Activated naive CD4-positive, alpha-beta T cell treated with anti-CD3 and anti-CD28 coated beads, Interleukin-2, amount 10 ng/mL, durations not matched to agents 7 days and 5 days (primary cell): ENCODE data around the gene CPNE5.

Experiments
- CTCF ChIA-PET: fragments of 350-600 bp; sonication (Branson Sonifier 250); formaldehyde crosslinking; loops from one replicate; lab custom pipeline; 2021; ENCODE audit warnings: antibody characterized with exemption; lab: Charles Lee
- DNase-seq: peaks from one replicate; pipeline ENCODE4 v3.0.0-alpha.2; 2020
- H3K27ac Mint-ChIP-seq: one replicate; pipeline ENCODE4 v1.8.0; 2021; ENCODE audit warnings: mild to moderate bottlenecking, moderate library complexity, mixed read lengths
- H3K27me3 Mint-ChIP-seq: one replicate; pipeline ENCODE4 v1.8.0; 2021; ENCODE audit warnings: mild to moderate bottlenecking, mixed read lengths
- H3K36me3 Mint-ChIP-seq: one replicate; pipeline ENCODE4 v1.8.0; 2021; ENCODE audit warnings: mixed read lengths
- H3K4me1 Mint-ChIP-seq: one replicate; pipeline ENCODE4 v1.8.0; 2021; ENCODE audit warnings: mixed read lengths
- H3K4me3 Mint-ChIP-seq: one replicate; pipeline ENCODE4 v1.8.0; 2021; ENCODE audit warnings: mild to moderate bottlenecking, moderate library complexity, mixed read lengths
- H3K9me3 Mint-ChIP-seq: one replicate; pipeline ENCODE4 v1.8.0; 2021; ENCODE audit warnings: mixed read lengths

CPNE5 gene

DNA sequence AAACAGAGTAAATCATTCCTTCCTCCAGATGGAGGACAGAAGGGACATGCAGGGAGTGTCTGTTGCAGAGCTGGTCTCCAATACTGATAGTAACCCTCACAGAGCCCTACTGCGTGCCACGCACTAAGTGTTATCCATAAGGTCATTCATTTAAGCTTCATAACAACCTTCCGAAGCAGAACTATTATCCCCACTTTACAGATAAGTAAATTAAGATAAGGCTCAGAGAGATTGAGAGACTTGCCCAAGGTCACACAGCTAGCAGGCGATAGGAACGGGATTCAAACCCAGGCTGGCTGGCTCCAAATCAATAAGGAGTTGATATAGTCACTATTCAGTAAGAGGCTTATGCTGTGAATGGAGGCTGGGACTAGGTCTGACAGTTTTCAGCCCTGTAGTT is 30.6 kb downstream of the CPNE5 start:
- CTCF ChIA-PET: interaction anchor here (3.1 kb wide), 1 partner anchor 43 kb away, joined by 9 read pairs; no protein-coding TSS in a partner anchor
- Mint-ChIP-seq H3K9me3 (no peaks in the 10 kb centered on the region), H3K4me3 (no peak overlapping the region), H3K27me3 (peaks cover 59% of the 10 kb centered on the region), H3K4me1 (no peaks in the 10 kb centered on the region), H3K27ac (no peak overlapping the region), H3K36me3 (no peaks in the 10 kb centered on the region)
- no peak for DNase-seq

DNA sequence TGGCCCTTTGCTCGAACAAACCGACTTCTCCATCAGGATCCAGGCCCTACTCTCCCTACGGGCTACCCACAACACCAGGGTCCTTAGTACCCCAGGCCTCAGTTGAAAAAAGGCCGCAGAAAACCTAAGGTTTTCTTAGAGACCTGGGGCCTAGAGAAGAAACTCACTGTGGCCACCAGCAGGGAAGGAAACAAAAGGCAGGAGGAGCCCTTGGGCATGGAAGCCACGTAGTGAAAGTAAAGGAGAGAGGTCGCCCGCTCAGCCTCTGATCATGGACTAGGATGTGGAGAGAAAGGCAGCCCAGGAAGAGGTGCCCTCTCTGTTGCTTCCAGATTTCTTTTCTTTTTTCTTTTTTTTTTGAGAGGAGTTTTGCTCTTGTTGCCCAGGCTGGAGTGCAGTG is 31.5 kb downstream of the CPNE5 start:
- Mint-ChIP-seq H3K9me3 (no peaks in the 10 kb centered on the region), H3K4me1 (no peaks in the 10 kb centered on the region), H3K4me3 (no peak overlapping the region), H3K27ac (no peak overlapping the region), H3K36me3 (no peaks in the 10 kb centered on the region), H3K27me3 (peaks cover 59% of the 10 kb centered on the region)
- CTCF ChIA-PET: interaction anchor here (3.1 kb wide), 1 partner anchor 44 kb away, joined by 9 read pairs; no protein-coding TSS in a partner anchor
- DNase-seq: no peak

DNA sequence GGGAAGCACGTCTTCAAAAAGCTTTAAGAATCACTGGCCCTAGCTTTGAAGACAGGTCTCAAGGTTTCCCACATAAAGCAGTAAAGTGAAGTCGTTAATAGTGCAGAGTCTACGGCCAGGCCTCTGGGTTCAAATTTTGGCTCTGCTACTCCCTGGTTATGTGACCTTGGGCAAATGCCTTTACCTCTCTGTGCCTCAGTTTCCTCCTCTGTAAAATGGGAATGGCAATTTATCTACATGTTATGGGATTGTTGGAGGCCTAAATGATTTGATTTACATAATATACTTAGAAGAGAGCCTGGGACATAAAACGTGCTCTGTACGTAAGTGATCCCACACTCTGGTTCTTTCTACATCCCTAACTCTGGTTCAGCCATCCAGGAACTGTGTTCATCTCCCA is 32.1 kb downstream of the CPNE5 start:
- Mint-ChIP-seq H3K9me3 (no peaks in the 10 kb centered on the region), H3K4me1 (no peaks in the 10 kb centered on the region), H3K27ac (no peak overlapping the region), H3K36me3 (no peaks in the 10 kb centered on the region), H3K27me3 (peaks cover 59% of the 10 kb centered on the region), H3K4me3 (no peak overlapping the region)
- CTCF ChIA-PET: interaction anchor here (0.5 to 3.1 kb wide), 2 partner anchors 45 to 211 kb away, joined by 3 to 9 read pairs; no protein-coding TSS in a partner anchor
- no peak for DNase-seq

DNA sequence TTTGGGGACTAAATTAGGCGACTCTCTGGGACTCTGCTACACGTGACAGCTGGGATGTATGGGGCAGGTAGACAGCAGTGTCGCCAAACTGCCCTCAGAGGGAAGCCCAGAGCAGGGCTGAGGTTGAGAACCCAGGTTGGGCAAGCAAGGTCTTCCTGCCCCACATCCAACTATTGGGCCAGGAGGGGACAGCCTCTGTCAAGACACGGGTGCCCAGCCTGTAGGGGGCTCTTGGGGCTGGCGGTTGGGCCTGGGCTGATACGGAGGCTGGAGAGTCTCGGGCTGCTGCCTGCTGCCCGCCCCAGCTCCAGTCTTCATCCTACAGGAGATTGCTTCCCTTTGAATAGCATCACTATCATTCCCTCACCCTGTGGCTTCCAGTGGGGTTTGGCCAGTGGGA is 33.3 kb downstream of the CPNE5 start:
- Mint-ChIP-seq H3K4me3 (no peak overlapping the region), H3K27ac (no peak overlapping the region), H3K4me1 (no peaks in the 10 kb centered on the region), H3K36me3 (no peaks in the 10 kb centered on the region), H3K9me3 (no peaks in the 10 kb centered on the region), H3K27me3 (peaks cover 56% of the 10 kb centered on the region)
- DNase-seq: no peak
- CTCF ChIA-PET: interaction anchor here (1.0 kb wide), 1 partner anchor 23 kb away, joined by 4 read pairs; no protein-coding TSS in a partner anchor

DNA sequence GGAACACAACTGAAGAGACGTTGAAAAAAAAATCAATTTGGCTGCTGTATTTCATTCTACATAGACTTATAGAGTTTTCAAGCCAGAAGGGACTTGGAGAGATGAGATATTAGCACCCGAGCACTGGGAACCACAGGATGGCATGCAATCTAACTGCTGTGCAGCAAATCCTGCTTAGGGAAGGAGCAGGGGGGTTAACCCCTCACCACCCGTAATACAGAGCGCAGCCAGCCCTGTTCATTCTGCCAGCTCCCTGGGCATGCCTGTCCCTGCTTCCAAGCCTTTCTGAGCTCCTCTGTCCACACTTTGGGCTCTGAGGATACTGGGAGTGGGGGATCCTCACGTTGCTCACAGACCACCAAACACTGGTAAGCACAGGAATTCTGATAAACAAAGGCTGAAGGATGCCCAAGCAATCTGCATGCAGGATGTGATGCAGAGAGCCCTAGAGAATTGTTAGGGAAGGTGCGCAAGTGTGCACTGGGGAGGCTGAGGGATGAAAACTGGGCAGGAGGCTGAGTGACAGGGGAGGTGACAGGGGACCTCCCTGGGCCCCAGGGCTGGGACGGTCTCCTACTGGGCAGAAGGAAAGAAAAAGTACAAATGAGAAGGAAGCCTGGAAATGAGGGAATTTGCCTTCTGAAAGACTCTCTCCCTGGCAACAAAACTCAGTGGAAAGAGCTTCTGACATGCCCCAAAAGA is 34.0 kb downstream of the CPNE5 start:
- no peaks in the 10 kb centered on the region for H3K9me3 Mint-ChIP-seq
- H3K27me3 Mint-ChIP-seq: peaks cover 56% of the 10 kb centered on the region
- CTCF ChIA-PET: interaction anchor here (1.0 kb wide), 1 partner anchor 23 kb away, joined by 4 read pairs; no protein-coding TSS in a partner anchor
- no peaks in the 10 kb centered on the region for H3K4me1 Mint-ChIP-seq
- no peak overlapping the region for H3K4me3 Mint-ChIP-seq
- H3K36me3 Mint-ChIP-seq: no peaks in the 10 kb centered on the region
- no peak overlapping the region for H3K27ac Mint-ChIP-seq
- DNase-seq: no peak

DNA sequence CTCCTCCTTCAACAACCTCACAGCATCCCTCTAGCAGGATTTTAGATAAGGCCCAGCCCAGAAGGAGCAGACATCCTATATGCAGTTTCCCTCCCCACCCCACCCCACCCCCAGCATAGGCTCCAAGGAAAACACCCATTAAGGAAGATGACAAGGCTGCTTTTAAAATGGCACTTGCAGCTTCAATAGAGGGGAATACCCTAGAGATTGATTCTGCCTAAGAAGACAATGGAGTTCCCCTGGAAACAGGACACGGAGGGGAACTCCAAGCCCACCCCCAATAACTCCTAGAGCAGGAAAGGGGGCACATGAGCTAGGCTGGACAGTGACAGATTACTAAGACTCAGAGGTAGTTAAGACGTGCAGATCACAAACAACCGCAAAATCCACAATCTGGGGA is 34.7 kb downstream of the CPNE5 start:
- Mint-ChIP-seq H3K27me3 (peaks cover 58% of the 10 kb centered on the region), H3K27ac (no peak overlapping the region), H3K9me3 (no peaks in the 10 kb centered on the region), H3K4me3 (no peak overlapping the region), H3K36me3 (no peaks in the 10 kb centered on the region), H3K4me1 (no peaks in the 10 kb centered on the region)
- CTCF ChIA-PET: no interaction called here
- DNase-seq: no peak

DNA sequence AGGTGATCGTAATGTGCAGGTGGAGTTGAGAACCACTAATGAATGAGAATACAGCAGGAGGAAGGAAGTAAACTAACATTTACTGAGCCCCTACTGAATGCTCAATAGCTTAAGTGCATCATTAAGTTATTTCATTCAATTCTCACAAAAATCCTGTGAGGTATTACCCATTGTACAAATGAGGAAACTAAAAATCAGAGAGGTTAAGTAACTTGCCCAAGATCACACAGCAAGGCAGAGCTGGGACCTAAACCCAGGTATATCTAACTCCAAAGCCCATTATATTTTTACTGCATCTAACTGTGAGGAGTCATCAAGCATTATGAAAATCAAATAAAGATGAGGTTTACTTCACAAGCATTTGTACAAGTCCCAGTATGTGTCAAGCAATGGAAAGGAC is 35.3 kb downstream of the CPNE5 start:
- Mint-ChIP-seq H3K27me3 (peaks cover 59% of the 10 kb centered on the region), H3K27ac (no peak overlapping the region), H3K36me3 (no peaks in the 10 kb centered on the region), H3K9me3 (no peaks in the 10 kb centered on the region), H3K4me1 (no peaks in the 10 kb centered on the region), H3K4me3 (no peak overlapping the region)
- CTCF ChIA-PET: no interaction called here
- no peak for DNase-seq

DNA sequence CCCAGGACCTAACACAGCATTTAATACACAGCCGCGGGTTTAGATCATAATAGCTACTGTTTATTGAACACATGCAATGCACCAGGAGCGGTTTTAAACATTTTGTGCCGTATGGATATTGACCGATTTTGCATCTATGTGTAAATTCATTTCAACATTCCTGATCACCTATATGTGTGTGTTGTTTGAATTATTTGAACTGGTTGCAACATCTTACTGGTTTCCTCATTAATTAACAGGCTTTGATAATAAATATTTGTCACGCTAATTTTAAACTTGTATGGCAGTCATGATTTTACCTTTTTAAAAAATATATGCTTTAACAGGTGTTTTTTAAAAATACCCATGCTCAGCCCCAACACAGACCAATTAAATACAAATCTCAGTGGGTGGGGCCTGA is 35.8 kb downstream of the CPNE5 start:
- no peak for DNase-seq
- Mint-ChIP-seq H3K27ac (no peak overlapping the region), H3K36me3 (no peaks in the 10 kb centered on the region), H3K27me3 (peaks cover 58% of the 10 kb centered on the region), H3K9me3 (no peaks in the 10 kb centered on the region), H3K4me1 (no peaks in the 10 kb centered on the region), H3K4me3 (no peak overlapping the region)
- CTCF ChIA-PET: no interaction called here

DNA sequence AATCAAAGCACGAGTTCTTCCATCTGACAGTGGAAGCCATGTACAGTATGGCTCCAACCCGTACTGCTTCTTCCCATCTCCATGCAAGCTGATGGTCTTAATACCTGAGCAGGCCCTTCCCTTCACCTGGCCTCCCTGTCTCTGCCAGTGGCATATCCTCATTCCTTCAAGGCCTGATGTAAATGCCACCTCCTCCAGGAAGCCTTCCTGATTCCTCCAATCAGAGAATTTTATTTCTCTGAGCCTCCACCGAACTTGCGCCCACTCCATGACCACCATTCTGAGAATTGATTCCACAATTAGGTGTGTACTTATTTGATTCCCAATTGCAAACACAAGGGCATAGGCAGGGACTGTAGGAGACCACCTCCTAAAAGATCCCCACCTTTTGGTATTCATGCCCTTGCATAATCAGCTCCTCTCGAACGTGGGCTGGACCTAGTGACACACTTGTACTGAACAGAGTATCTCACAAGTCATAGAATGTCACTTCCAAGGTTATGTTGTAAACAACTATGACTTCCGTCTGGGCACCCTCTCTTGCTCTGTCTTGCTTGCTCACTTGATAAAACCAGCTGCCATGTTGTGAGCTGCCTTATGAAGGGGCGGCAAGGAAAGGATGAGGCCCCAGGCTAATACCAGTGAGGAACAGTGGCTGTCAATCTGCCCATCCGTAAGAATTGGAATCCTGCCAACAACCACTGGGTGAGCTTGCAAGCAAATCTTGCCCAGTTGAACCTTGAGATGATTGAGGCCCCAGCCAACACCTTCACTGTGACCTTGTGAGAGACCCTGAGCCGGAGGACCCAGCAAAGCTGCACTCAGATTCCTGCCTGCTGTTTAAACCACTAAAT is 38.8 kb downstream of the CPNE5 start:
- Mint-ChIP-seq H3K4me3 (no peak overlapping the region), H3K36me3 (no peaks in the 10 kb centered on the region), H3K27ac (no peak overlapping the region), H3K9me3 (no peaks in the 10 kb centered on the region), H3K4me1 (peaks cover 2% of the 10 kb centered on the region), H3K27me3 (peaks cover 32% of the 10 kb centered on the region)
- no peak for DNase-seq
- CTCF ChIA-PET: interaction anchor here (0.9 to 1.8 kb wide), 2 partner anchors 18 to 33 kb away, joined by 4 read pairs; no protein-coding TSS in a partner anchor

DNA sequence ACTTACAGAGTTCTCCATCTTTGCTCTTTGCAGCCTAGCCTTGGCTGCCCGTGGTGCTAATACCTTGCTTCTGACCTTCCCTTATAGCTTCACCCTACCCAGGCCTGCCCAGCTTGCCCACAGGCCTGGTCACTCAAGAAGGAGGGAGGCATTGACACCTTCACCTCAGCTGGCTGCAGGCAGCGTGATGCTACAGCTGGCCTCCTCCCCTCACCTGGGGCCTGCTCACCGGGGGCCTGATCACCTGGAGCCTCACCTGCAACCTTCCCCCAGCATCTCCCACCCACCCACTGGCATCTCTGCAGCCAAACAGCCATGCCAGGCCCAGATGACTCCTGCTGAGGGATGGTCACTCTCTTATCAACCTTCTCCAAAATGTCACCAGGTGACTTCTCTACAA is 40.4 kb downstream of the CPNE5 start:
- Mint-ChIP-seq H3K9me3 (no peaks in the 10 kb centered on the region), H3K4me3 (no peak overlapping the region), H3K4me1 (peaks cover 3% of the 10 kb centered on the region), H3K27ac (no peak overlapping the region), H3K36me3 (no peaks in the 10 kb centered on the region), H3K27me3 (peaks cover 29% of the 10 kb centered on the region)
- DNase-seq: no peak
- CTCF ChIA-PET: no interaction called here

DNA sequence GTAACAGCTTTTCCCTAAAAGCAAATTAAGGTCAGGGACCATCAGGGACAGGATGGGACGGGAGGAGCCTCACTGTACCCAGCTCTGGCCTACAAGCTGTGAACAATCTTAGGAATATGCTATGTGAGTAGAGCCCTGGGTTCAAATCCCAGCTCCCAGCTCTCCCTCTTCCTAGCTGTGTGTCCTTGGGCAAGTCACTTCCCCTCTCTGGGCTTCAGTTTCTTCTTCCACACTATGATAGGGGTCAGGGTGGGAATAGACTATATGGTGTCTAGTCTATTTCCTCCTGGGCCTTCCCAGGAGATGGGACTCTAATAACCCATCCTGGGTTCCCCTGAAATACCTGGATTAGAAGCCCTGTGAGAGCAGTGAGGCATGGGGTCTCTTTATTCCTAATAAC is 41.6 kb downstream of the CPNE5 start:
- Mint-ChIP-seq H3K36me3 (no peaks in the 10 kb centered on the region), H3K27me3 (peaks cover 41% of the 10 kb centered on the region), H3K27ac (no peak overlapping the region), H3K4me3 (no peak overlapping the region), H3K9me3 (no peaks in the 10 kb centered on the region), H3K4me1 (peaks cover 3% of the 10 kb centered on the region)
- no peak for DNase-seq
- CTCF ChIA-PET: no interaction called here

DNA sequence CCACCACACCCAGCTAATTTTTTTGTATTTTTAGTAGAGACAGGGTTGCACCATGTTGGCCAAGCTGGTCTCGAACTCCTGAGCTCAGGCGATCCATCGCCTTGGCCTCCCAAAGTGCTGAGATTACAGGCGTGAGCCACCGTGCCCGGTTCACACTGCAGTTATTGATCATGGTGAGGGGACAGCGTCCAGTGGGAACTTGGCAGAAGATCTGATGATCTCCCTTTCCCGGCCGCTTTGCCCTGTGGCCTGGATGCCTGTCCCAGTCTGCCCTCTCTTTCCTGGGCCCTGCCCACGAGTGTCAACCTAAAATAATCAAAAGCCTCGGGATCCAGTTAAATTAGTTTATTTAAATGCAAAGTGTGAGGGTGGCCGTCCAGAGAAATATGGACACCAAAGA is 42.2 kb downstream of the CPNE5 start:
- H3K9me3 Mint-ChIP-seq: no peaks in the 10 kb centered on the region
- no peak for DNase-seq
- no peak overlapping the region for H3K27ac Mint-ChIP-seq
- CTCF ChIA-PET: interaction anchor here (0.9 kb wide), 1 partner anchor 15 kb away, joined by 4 read pairs; no protein-coding TSS in a partner anchor
- H3K36me3 Mint-ChIP-seq: no peaks in the 10 kb centered on the region
- peaks cover 3% of the 10 kb centered on the region for H3K4me1 Mint-ChIP-seq
- no peak overlapping the region for H3K4me3 Mint-ChIP-seq
- H3K27me3 Mint-ChIP-seq: peaks cover 47% of the 10 kb centered on the region

DNA sequence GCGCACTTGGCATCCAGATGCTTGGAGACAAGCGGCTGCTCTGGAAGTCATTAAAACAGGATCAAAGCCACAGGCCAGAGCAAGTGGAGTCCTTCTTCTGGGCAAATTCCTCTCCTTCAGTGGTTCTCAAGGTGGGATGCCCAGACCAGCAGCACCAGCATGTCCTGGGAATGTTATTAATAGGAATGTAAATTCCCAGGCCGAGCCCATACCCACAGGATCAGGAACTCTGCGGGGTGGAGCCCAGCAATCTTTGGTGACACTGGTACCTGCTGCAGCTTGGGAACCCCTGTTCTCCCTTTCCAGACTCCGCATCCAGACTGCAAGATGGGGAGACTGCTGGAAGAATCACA is 44.6 kb downstream of the CPNE5 start:
- H3K27me3 Mint-ChIP-seq: peaks cover 52% of the 10 kb centered on the region
- H3K9me3 Mint-ChIP-seq: no peaks in the 10 kb centered on the region
- peaks cover 3% of the 10 kb centered on the region for H3K4me1 Mint-ChIP-seq
- CTCF ChIA-PET: interaction anchor here (2.0 kb wide), 1 partner anchor 25 kb away, joined by 6 read pairs; no protein-coding TSS in a partner anchor
- no peak overlapping the region for H3K4me3 Mint-ChIP-seq
- H3K36me3 Mint-ChIP-seq: no peaks in the 10 kb centered on the region
- DNase-seq: no peak
- no peak overlapping the region for H3K27ac Mint-ChIP-seq

DNA sequence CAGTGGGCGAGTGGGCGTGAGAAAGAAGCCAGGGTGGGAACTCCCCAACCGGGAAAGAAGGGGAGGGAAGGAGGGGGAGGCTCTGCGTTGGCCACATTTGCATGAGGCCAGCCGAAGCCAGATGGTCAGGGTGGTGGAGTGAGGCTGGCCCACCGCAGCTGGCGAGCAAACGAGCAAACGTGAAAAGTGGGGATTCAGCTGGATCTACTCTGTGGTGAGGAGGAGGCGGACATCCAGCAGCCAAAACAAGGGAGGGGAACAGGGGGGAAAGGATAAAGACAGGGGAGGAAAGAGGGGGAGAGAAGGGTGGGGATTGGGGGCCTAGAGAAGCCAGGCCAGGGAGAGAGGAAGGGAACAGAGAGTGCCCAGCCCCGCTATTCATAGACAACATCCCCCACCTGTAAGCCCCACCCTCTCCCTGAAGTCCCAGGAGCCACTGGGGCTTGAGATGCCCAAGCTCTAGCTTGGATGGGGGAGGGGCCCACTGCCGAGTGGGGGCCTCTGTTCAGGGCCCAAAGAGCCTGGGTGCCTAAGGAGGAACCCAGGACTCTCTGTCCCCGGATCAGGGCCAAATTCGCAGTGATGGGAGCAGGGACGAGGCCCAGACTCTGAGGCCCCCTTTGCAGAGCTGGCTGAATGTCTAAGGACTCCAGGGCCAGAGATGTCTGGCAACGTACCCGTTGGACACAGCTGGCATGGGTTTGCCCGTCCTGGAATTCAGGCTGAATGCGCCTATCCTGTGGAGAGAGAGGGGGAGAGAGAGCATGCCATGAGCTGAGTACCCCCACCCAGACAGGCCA is 45.1 kb downstream of the CPNE5 start:
- peaks cover 52% of the 10 kb centered on the region for H3K27me3 Mint-ChIP-seq
- no peak overlapping the region for H3K27ac Mint-ChIP-seq
- DNase-seq: no peak
- H3K9me3 Mint-ChIP-seq: no peaks in the 10 kb centered on the region
- CTCF ChIA-PET: interaction anchor here (2.7 kb wide), 1 partner anchor 11 kb away, joined by 13 read pairs; no protein-coding TSS in a partner anchor
- no peak overlapping the region for H3K4me3 Mint-ChIP-seq
- H3K36me3 Mint-ChIP-seq: no peaks in the 10 kb centered on the region
- peaks cover 3% of the 10 kb centered on the region for H3K4me1 Mint-ChIP-seq
